H1 (cell line): ENCODE results near the gene CD160.

Experiments
- CTCF ChIP-seq, 3 experiments: IDR thresholded peaks; 1 replicate in 2 of 3; 2 replicates in 1 of 3; pipeline versions ENCODE4 v1.5.1 to v1.6.1; 2011; ENCODE audit warnings: low read length in 3 of 3, mild to moderate bottlenecking in 3 of 3, inconsistent platforms in 2 of 3, low read depth in 1 of 3, moderate library complexity in 1 of 3; ENCODE audit not compliant: insufficient read depth in 1 of 3; ENCODE audit errors: control extremely low read depth in 1 of 3
- POLR2A ChIP-seq, 2 experiments: IDR thresholded peaks; 1 replicate in 1 of 2; 2 replicates in 1 of 2; pipeline ENCODE4 v1.6.1; 2011; ENCODE audit warnings: low read depth in 2 of 2, low read length in 2 of 2, mild to moderate bottlenecking in 2 of 2; ENCODE audit errors: control extremely low read depth in 1 of 2
- SP1 ChIP-seq: IDR thresholded peaks from 2 replicates; pipeline ENCODE4 v1.6.1; 2011; ENCODE audit warnings: low read depth, low read length
- TCF12 ChIP-seq: IDR thresholded peaks from 2 replicates; pipeline ENCODE4 v1.6.1; 2011; ENCODE audit warnings: low read depth, mild to moderate bottlenecking, low read length
- USF2 ChIP-seq: IDR thresholded peaks from 2 replicates; pipeline ENCODE4 v1.6.1; 2011; ENCODE audit warnings: low read length, improper control_type of control experiment

- TF ChIP-seq POLR2A (IDR thresholded peaks at IDR 0.05; ENCODE audit: control extremely low read depth in 1 of 2, low read depth in 2 of 2, low read length in 2 of 2) (no peak), SP1 (no peak), USF2 (no peak), CTCF (IDR thresholded peaks at IDR 0.05; ENCODE audit: control extremely low read depth in 1 of 3, insufficient read depth in 1 of 3, low read depth in 1 of 3, low read length in 3 of 3) (no peak), TCF12 (no peak)
Measured at GRCh38 chr1:145706086-145706664, 13.1 kb upstream of the CD160 start.
